ENCODE results near the gene OXGR1. TPM values are rescaled to one million over a fixed set of nuclear protein-coding genes. Genes with fewer than 3 reads are reported as not detected.
"Not testable (repeated sequence)": the region's sequence is repeated elsewhere in the genome, so short reads cannot be mapped to it uniquely, and the experiment has no call there.

Gene OXGR1
- total RNA-seq, 4 donors from 2014 or later = not detected

- Histone ChIP-seq H3K9me3 (no peaks in the 10 kb centered on the region), H3K27me3 (no peaks in the 10 kb centered on the region), H3K27ac (no peak overlapping the region), H3K36me3 (no peaks in the 10 kb centered on the region), H3K4me1 (peaks cover 0 to 12% (median 0%) of the 10 kb centered on the region in 4 donors), H3K4me3 (no peak overlapping the region)
- TF ChIP-seq EP300 (IDR thresholded peaks at IDR 0.05) (no peak), CTCF (IDR thresholded peaks at IDR 0.05) (no peak), POLR2A (IDR thresholded peaks at IDR 0.05) (no peak)
- DNase-seq (ENCODE audit: low spot score in 2 of 2) = no peak
These were observed 32.9 kb upstream of the OXGR1 start for GRCh38 chr13:97027162-97027554.

DNA sequence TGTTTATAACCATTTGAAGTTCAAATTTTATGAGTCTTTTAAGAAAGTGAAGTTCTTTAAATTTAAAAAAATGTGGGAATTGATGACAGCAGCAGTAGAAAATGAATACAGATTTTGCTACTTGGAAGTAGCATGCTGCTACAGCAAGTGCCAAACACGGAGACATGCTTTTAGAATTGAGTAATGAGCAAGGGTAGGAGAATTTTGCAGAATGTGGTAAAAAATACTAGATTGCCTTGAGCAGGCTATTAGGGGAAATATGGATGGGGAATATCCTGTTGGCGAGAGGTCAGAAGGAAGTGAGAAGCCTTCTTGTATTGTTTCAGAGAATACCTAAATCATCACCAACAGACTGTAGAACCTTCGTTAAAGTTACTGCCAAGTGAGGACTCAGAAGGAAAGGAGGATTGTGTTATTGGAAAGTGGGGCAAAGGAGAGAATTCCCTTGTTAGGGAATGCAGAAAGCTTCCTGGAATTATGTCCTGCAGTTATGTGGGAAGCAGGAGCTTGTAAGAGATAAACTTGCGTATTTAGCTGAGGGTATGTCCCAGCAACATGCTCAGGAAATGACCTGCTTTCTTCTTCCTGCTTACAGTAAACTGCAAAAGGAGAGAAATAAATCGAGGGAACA, 32.4 kb upstream of the OXGR1 start:
- Histone ChIP-seq H3K9me3 (no peaks in the 10 kb centered on the region), H3K27ac (peak overlapping the region in 1 of 4 donors; percentile 25), H3K4me3 (no peak overlapping the region), H3K36me3 (no peaks in the 10 kb centered on the region), H3K27me3 (no peaks in the 10 kb centered on the region), H3K4me1 (peaks cover 0 to 12% (median 0%) of the 10 kb centered on the region in 4 donors)
- no peak for TF ChIP-seq CTCF (IDR thresholded peaks at IDR 0.05)
- DNase-seq (ENCODE audit: low spot score in 2 of 2) = no peak
- 47 to 56% methylated on average over 5 of the region's 5 CpGs for WGBS, 2 donors

GRCh38 chr13:97023812-97024211, 29.5 kb upstream of the OXGR1 start:
- not testable (repeated sequence) for H3K4me3 ChIP-seq; DNase-seq (ENCODE audit: low spot score in 2 of 2); H3K27ac ChIP-seq; H3K36me3 ChIP-seq; H3K9me3 ChIP-seq; H3K27me3 ChIP-seq
- 82 to 85% methylated on average over 1 of the region's 1 CpG for WGBS, 2 donors
- H3K4me1 ChIP-seq = peaks cover 0 to 12% (median 0%) of the 10 kb centered on the region in 4 donors

DNA sequence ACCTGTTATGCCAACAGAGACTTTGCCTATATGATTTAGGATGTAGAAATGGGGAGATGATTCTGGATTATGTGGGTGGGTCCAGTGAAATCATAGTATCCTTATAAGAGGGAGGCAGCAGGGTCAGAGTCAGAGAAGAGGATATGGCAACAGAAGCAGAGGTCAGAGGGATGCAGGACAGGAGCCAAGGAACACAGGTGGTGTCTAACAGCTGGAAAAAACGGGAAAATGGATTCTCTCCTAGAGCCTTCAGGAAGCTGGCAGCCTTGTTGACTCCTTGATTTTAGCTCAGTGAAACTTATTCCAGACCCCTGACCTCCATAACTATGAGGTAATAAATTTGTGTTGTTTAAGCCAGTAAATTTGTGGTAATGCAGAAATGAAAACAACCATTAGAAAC, 28.8 kb upstream of the OXGR1 start:
- DNase-seq (ENCODE audit: low spot score in 2 of 2) = no peak
- 44 to 58% methylated on average over 1 of the region's 1 CpG for WGBS, 2 donors
- H3K36me3 ChIP-seq = no peaks in the 10 kb centered on the region
- no peaks in the 10 kb centered on the region for H3K27me3 ChIP-seq
- H3K9me3 ChIP-seq = no peaks in the 10 kb centered on the region
- no peak for TF ChIP-seq POLR2A (IDR thresholded peaks at IDR 0.05)
- no peak for TF ChIP-seq CTCF (IDR thresholded peaks at IDR 0.05)
- TF ChIP-seq EP300 (IDR thresholded peaks at IDR 0.05) = no peak
- peaks cover 0 to 12% (median 0%) of the 10 kb centered on the region in 4 donors for H3K4me1 ChIP-seq
- no peak overlapping the region for H3K4me3 ChIP-seq
- H3K27ac ChIP-seq = no peak overlapping the region

DNA sequence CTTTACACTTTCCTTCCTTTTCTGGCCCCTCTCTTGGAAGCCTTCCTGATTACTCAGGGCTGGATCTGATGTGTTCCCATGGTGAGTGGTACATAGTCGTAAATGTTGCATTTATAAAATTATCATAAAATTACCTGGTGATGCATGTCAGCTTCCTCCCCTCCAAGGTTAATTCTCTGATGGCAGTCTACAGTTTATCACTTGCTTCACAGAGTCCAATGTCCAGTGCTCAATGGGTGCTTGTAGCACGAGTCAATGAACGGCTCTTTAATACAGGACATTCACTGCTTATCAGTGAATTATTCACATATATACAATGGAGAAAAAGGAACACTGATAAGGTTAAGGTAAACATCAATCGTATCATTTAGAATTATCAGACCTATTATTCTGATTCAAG, 27.0 kb upstream of the OXGR1 start:
- peaks cover 0 to 10% (median 0%) of the 10 kb centered on the region in 4 donors for H3K4me1 ChIP-seq
- H3K27me3 ChIP-seq = no peaks in the 10 kb centered on the region
- no peak overlapping the region for H3K27ac ChIP-seq
- TF ChIP-seq CTCF (IDR thresholded peaks at IDR 0.05) (no peak), POLR2A (IDR thresholded peaks at IDR 0.05) (no peak), EP300 (IDR thresholded peaks at IDR 0.05) (no peak)
- no peaks in the 10 kb centered on the region for H3K36me3 ChIP-seq
- no peak for DNase-seq (ENCODE audit: low spot score in 2 of 2)
- WGBS, 2 donors = 87 to 88% methylated on average over 4 of the region's 4 CpGs
- H3K4me3 ChIP-seq = no peak overlapping the region
- H3K9me3 ChIP-seq = no peaks in the 10 kb centered on the region
